ENCODE measurements around the gene HOXA11.

HOXA11 gene

DNA sequence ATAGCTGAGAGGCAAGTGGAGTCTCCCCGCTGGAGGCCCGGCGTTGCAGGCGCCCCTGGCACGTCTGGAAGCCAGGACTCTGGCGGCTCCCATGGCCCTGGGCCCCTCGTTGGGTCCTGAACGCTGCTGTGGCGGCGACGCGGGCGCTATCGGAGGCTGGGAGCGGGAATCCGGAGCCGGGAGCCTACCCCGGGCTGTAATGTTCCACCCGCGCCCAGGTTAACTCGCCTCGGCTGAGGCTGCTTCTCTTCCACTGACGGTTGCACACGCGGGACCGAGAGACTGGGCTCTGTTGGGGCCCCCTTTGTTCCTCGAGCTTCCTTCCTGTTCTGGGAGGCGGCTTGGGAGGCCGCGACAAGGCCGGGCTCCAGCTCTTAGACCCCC is 40.3 kb downstream of the HOXA11 start:
- no peak for TF ChIP-seq CTCF (IDR thresholded peaks at IDR 0.05; ENCODE audit: borderline replicate concordance, extremely low read depth, low read length, poor library complexity, severe bottlenecking)
- TF ChIP-seq EZH2 (IDR thresholded peaks at IDR 0.05; ENCODE audit: borderline replicate concordance, low read depth, low read length, severe bottlenecking), result no peak
- DNase-seq (no peak), ATAC-seq (ENCODE audit: insufficient read depth, low read depth) (no peak)
- Histone ChIP-seq H3K4me3 (ENCODE audit: low read depth in 1 of 2, low read length in 2 of 2) (no peak overlapping the region), H3K4me1 (ENCODE audit: insufficient read depth, low read length) (peaks cover 17% of the 10 kb centered on the region), H3K9me3 (ENCODE audit: insufficient read depth, low read length, severe bottlenecking) (no peaks in the 10 kb centered on the region), H3K36me3 (ENCODE audit: insufficient read depth, low read length) (peaks cover 13% of the 10 kb centered on the region), H3K9ac (ENCODE audit: low read depth, low read length) (no peak overlapping the region), H4K20me1 (ENCODE audit: insufficient read depth, low read length) (no peaks in the 10 kb centered on the region), H3K4me2 (ENCODE audit: insufficient read depth, low read length) (no peak overlapping the region), H3K27ac (ENCODE audit: low read length) (no peak overlapping the region), H3K27me3 (ENCODE audit: insufficient read depth, low read length, poor library complexity) (no peaks in the 10 kb centered on the region), H3K79me2 (ENCODE audit: insufficient read depth, low read length) (peaks cover 18% of the 10 kb centered on the region), H2AFZ (ENCODE audit: low read depth, low read length) (no peak overlapping the region)

DNA sequence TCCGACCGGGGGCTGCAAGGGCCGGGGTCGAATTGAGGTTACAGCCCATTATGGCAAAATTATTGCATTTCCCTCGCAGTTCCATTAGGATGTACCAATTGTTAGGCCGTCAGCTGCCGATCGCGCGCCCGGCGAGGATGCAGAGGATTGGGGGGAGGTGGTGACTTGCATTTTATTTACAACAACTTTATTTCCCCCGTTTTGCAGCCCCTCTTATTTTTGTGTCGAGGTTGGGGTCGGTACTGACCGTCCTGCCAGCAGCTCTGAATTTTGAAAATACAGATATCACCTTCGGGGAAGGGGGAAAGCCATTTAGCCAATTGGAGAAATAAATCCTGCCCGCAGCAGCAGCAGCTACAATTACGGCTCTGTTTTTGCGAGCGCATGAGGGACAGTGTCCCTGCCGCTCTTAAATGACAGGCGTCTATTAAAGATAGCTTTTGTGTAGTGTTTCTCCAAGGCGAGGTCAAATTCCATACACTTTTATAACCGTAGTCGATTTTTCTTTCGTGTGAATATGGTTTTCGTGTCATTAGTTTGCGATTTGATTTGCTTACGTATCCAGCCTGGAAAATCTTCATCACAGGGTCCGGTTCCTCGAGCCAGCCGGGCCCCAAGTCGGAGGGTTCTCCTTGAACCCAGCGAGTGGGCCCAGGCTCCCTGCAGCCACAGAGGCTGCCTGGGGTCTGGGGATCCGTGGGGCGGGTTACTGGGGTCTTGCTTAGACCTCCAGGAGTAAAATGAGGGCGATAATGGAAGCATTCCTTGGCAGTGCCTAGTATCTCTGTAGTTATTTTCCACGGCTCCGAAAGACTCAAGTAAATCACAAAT is 40.9 kb downstream of the HOXA11 start:
- Histone ChIP-seq H3K4me3 (ENCODE audit: low read depth in 1 of 2, low read length in 2 of 2) (no peak overlapping the region), H3K4me1 (ENCODE audit: insufficient read depth, low read length) (peaks cover 11% of the 10 kb centered on the region), H4K20me1 (ENCODE audit: insufficient read depth, low read length) (no peaks in the 10 kb centered on the region), H3K9ac (ENCODE audit: low read depth, low read length) (no peak overlapping the region), H3K79me2 (ENCODE audit: insufficient read depth, low read length) (peaks cover 12% of the 10 kb centered on the region), H3K4me2 (ENCODE audit: insufficient read depth, low read length) (no peak overlapping the region), H3K9me3 (ENCODE audit: insufficient read depth, low read length, severe bottlenecking) (no peaks in the 10 kb centered on the region), H3K27me3 (ENCODE audit: insufficient read depth, low read length, poor library complexity) (no peaks in the 10 kb centered on the region), H2AFZ (ENCODE audit: low read depth, low read length) (no peak overlapping the region), H3K27ac (ENCODE audit: low read length) (no peak overlapping the region), H3K36me3 (ENCODE audit: insufficient read depth, low read length) (peaks cover 13% of the 10 kb centered on the region)
- DNase-seq (no peak), ATAC-seq (ENCODE audit: insufficient read depth, low read depth) (no peak)
- TF ChIP-seq CTCF (IDR thresholded peaks at IDR 0.05; ENCODE audit: borderline replicate concordance, extremely low read depth, low read length, poor library complexity, severe bottlenecking), result no peak
- no peak for TF ChIP-seq EZH2 (IDR thresholded peaks at IDR 0.05; ENCODE audit: borderline replicate concordance, low read depth, low read length, severe bottlenecking)

DNA sequence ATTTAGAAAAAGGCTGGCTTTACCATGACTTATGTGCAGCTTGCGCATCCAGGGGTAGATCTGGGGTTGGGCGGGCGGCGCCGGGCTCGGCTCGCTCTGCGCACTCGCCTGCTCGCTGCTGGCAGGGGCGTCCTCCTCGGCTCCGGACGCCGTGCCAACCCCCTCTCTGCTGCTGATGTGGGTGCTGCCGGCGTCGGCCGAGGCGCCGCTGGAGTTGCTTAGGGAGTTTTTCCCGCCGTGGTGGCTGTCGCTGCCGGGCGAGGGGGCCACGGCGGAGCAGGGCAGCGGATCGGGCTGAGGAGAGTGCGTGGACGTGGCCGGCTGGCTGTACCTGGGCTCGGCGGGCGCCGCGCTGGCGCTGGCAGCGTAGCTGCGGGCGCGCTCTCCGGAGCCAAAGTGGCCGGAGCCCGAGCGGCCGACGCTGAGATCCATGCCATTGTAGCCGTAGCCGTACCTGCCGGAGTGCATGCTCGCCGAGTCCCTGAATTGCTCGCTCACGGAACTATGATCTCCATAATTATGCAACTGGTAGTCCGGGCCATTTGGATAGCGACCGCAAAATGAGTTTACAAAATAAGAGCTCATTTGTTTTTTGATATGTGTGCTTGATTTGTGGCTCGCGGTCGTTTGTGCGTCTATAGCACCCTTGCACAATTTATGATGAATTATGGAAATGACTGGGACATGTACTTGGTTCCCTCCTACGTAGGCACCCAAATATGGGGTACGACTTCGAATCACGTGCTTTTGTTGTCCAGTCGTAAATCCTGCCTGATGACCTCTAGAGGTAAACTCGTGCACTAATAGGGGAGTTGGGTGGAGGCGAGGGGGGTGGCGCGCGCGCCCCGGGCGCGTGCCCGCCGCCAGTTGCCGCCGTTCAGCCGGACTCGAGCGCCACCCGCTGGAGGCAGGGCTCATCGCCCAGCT is 41.7 kb downstream of the HOXA11 start, which contains the start of gene HOXA5:
HOXA5 (minus strand) TSS at position 659 of the 927 bp plus-strand sequence; CDS start at position 585, 74 bp downstream.
- TF ChIP-seq CTCF (IDR thresholded peaks at IDR 0.05; ENCODE audit: borderline replicate concordance, extremely low read depth, low read length, poor library complexity, severe bottlenecking), result peak; percentile 10
- TF ChIP-seq EZH2 (IDR thresholded peaks at IDR 0.05; ENCODE audit: borderline replicate concordance, low read depth, low read length, severe bottlenecking), result no peak
- no peak for ATAC-seq (ENCODE audit: insufficient read depth, low read depth)
- Histone ChIP-seq H3K79me2 (ENCODE audit: insufficient read depth, low read length) (peaks cover 3% of the 10 kb centered on the region), H4K20me1 (ENCODE audit: insufficient read depth, low read length) (no peaks in the 10 kb centered on the region), H3K9me3 (ENCODE audit: insufficient read depth, low read length, severe bottlenecking) (no peaks in the 10 kb centered on the region), H2AFZ (ENCODE audit: low read depth, low read length) (no peak within 1 kb of the TSS), H3K27ac (ENCODE audit: low read length) (no peak within 1 kb of the TSS), H3K4me2 (ENCODE audit: insufficient read depth, low read length) (no peak within 1 kb of the TSS), H3K27me3 (ENCODE audit: insufficient read depth, low read length, poor library complexity) (no peaks in the 10 kb centered on the region), H3K9ac (ENCODE audit: low read depth, low read length) (no peak within 1 kb of the TSS), H3K4me3 (ENCODE audit: low read depth in 1 of 2, low read length in 2 of 2) (no peak within 1 kb of the TSS), H3K4me1 (ENCODE audit: insufficient read depth, low read length) (peaks cover 2% of the 10 kb centered on the region), H3K36me3 (ENCODE audit: insufficient read depth, low read length) (peaks cover 13% of the 10 kb centered on the region)
- no peak for DNase-seq

All from DND-41 (cell line).